GM21737 (cell line): ENCODE measurements around the gene CHRNG.

ENCODE experiments used
- ATAC-seq: cut with Tn5 transposase; IDR thresholded peaks from one replicate; pipeline ENCODE4 v1.9.1; 2021; ENCODE audit warnings: mild to moderate bottlenecking, moderate library complexity; ENCODE audit not compliant: unreplicated experiment

CHRNG gene

DNA sequence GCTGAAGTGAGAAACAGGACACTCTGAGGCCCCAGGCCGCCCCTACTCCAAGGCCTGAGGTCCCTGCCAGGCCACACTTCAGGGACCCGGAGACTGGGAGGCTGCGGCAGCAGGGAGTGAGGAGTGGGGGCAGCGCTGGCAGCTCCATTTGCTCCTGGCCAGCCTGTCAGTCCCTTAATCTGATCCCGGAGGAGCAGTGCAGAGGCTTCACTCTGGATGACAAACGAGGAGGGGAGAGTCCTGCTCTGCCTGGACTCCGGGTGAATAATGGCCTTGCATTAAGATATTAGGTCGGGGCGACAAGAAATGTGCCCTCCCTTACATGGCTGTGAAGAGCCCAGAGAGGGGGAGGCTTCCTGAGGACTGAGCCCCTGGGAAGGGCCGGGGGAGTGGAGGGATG is 33.6 kb upstream of the CHRNG start:
- no peak for ATAC-seq

- no peak for ATAC-seq
These were observed 32.8 kb upstream of the CHRNG start for GRCh38 chr2:232506709-232507108.

- ATAC-seq: no peak
These were observed 31.2 kb upstream of the CHRNG start for GRCh38 chr2:232508251-232508650.

- no peak for ATAC-seq
These were observed 28.1 kb upstream of the CHRNG start for GRCh38 chr2:232511336-232511890.

DNA sequence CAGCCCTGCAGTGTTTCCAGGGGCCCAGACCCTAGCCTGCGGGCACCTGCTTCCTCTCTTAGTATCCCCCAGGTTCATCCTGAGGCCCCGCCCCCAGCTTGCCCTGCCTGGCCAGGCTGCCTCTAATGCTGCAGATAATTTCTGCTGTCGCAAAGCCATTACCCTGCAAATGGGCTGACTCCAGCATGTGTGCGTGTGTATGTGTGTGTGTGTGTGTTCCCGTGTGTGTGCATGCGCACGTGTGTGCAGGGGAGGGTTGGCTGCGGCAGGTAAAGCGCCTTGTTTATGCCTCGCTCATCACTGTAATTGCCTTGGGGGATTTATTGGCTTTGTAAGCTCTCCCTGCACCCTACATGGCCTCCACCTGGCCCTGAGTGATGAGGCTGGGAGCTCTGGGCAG is 26.9 kb upstream of the CHRNG start:
- no peak for ATAC-seq

DNA sequence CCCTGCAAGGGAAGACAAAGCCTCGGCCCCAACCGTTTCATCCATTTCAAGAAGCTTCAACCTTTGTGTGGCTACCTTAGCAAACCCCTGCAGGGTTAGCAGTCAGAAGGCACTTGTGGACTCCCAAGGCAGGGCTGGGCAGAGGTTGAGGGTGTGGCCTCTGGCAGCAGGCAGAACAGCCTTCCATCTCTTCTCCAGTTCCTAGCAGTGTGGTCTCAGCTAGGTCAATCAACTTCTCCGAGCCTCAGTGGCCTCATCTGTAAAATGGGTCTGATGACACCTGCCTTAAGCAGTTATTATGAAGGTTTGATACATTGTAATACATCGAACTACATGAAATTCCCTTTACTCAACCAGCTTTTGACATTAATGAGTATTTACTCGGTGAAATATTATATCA is 26.1 kb upstream of the CHRNG start:
- no peak for ATAC-seq

DNA sequence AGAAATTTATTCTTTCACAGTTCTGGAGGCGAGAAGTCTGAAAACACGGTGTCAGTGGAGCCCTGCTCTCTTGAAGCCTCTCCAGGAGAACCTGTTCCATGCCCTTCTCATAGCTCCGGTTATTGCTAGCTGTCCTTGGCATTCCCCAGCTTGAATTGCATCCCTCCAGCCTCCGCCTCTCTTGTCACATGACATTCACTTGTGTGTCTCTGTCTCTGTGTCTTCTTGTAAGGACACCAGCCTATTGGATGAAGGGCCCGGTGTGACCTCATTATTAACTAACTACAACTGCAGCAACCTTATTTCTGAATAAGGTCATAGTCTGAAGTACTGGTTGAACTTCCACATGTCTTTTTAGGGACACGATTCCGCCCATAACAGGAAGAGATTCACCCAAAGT is 23.9 kb upstream of the CHRNG start:
- no peak for ATAC-seq

DNA sequence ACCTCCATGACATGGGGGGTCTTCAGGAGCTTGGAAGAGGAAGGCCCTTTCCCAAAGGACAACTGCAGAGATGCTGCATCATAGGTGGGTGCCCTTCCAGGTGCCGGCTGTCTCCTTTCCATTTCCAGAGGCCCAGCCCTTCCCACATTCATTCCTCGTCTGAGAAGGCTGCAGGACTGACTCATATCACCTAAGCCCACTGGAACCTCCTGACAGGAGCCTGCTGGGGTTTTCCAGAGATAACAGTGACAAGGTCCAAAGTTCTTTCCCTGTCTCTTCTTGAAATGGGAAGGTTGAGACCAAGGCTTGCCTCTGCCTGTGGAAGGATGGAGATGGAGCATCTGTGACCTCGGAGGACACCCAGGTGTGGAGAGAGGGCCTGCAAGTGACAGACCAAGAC is 22.9 kb upstream of the CHRNG start:
- no peak for ATAC-seq

- no peak for ATAC-seq
These were observed 20.6 kb upstream of the CHRNG start for GRCh38 chr2:232518844-232519243.

- no peak for ATAC-seq
These were observed 19.7 kb upstream of the CHRNG start, which contains the start of gene PRSS56 for GRCh38 chr2:232519581-232520438. Gene PRSS56 (plus strand): TSS chr2:232520388. CDS start chr2:232520599, 211 bp downstream.

DNA sequence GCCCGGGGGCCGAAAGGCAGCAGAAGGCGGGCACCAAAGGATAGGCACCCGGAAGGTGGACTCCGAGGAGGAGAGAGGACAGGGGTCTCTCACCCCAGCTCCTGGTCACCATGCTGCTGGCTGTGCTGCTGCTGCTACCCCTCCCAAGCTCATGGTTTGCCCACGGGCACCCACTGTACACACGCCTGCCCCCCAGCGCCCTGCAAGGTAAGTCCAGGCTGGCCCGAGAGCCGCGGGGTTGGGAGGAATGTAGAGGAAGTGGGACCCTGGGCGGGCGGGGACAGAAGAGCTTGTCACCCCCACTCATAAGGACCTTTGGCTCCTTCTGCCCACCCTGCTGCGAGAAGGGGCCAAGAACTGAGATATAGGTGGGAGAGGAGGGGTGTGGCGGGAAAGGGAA is 19.0 kb upstream of the CHRNG start:
- ATAC-seq: no peak

DNA sequence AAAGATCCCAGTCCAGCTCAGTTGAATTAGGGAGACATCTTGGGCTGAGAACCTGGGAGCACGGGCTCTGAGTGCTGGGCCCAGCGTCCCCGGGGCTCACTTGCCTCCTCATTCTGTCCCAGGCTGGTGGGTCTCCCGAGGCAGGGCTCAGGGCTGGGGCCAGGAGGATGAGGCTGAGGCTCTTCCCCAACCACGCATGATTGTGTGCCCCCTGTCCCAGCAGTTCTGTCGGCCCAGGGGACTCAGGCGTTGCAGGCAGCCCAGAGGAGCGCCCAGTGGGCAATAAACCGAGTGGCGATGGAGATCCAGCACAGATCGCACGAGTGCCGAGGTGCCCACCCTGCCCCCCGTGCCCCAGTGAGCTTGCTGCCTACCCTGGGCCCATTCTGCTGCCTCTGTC is 18.4 kb upstream of the CHRNG start:
- ATAC-seq: no peak

GRCh38 chr2:232521959-232522622 is 17.4 kb upstream of the CHRNG start:
- ATAC-seq: no peak

DNA sequence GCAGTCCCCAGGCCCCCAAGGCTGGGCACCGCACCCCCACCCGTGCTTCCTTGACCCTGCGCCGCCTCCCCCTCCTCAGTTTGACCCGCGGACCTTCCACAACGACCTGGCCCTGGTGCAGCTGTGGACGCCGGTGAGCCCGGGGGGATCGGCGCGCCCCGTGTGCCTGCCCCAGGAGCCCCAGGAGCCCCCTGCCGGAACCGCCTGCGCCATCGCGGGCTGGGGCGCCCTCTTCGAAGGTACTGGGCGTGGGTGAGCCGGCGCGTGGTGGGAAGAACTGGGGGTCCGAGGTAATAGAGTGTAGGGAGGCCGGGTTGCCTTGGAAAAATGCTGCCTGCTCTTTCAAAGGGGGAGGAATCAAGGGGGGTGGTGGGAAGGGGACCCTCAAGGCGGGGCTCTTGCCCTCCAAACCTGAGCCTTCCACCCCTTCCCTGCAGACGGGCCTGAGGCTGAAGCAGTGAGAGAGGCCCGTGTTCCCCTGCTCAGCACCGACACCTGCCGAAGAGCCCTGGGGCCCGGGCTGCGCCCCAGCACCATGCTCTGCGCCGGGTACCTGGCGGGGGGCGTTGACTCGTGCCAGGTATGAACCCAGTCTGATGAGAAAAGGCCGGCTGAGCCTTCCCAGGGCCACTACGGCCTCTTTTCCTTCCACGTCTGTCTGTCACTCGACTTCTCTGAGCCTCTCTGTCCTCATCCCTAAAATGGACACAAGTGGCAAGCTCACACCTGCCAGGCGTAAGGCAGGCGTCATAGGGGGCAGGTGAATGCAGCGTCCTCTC is 16.7 kb upstream of the CHRNG start:
- ATAC-seq: no peak

DNA sequence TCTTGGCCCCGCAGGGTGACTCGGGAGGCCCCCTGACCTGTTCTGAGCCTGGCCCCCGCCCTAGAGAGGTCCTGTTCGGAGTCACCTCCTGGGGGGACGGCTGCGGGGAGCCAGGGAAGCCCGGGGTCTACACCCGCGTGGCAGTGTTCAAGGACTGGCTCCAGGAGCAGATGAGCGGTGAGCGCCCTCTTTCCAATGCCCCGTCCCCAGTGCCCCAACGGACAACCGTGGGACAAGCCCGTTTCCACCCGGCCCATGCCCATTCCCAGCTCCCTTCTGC is 16.1 kb upstream of the CHRNG start:
- ATAC-seq: no peak

DNA sequence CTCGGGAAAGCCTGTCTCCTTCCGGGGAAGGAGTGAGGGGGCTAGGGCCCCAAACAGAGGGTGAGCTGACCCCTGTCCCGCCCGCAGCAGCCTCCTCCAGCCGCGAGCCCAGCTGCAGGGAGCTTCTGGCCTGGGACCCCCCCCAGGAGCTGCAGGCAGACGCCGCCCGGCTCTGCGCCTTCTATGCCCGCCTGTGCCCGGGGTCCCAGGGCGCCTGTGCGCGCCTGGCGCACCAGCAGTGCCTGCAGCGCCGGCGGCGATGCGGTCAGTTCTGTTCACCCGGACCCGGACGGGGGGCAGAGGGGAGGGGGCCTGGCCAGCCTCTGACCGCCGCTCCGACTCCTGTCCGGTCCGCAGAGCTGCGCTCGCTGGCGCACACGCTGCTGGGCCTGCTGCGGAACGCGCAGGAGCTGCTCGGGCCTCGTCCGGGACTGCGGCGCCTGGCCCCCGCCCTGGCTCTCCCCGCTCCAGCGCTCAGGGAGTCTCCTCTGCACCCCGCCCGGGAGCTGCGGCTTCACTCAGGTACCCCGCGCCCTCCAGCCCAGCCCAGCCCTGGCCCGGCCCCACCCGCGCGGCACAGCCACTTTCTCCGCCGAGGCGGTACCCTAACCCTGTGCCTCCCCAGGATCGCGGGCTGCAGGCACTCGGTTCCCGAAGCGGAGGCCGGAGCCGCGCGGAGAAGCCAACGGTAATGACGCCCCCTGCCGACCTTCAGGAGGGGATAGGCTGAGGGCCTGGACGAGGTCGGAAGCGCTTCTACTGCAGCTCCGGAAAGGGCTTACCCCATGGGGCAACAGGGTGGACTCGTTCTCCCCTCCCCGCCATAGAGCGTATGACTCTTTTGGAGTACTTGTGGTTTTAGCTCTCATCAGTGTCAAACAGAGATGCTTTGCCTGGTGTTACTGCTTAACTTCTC is 15.6 kb upstream of the CHRNG start:
- no peak for ATAC-seq

- no peak for ATAC-seq
These were observed 14.7 kb upstream of the CHRNG start for GRCh38 chr2:232524771-232525170.

DNA sequence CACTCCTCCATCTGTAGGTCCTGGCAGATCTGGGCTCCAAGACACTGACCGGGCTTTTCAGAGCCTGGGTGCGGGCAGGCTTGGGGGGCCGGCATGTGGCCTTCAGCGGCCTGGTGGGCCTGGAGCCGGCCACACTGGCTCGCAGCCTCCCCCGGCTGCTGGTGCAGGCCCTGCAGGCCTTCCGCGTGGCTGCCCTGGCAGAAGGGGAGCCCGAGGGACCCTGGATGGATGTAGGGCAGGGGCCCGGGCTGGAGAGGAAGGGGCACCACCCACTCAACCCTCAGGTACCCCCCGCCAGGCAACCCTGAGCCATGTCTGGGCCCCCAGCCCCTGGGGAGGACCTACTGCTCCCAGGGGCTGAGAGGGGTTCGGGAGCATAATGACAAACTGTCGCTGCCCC is 14.3 kb upstream of the CHRNG start:
- ATAC-seq: no peak

DNA sequence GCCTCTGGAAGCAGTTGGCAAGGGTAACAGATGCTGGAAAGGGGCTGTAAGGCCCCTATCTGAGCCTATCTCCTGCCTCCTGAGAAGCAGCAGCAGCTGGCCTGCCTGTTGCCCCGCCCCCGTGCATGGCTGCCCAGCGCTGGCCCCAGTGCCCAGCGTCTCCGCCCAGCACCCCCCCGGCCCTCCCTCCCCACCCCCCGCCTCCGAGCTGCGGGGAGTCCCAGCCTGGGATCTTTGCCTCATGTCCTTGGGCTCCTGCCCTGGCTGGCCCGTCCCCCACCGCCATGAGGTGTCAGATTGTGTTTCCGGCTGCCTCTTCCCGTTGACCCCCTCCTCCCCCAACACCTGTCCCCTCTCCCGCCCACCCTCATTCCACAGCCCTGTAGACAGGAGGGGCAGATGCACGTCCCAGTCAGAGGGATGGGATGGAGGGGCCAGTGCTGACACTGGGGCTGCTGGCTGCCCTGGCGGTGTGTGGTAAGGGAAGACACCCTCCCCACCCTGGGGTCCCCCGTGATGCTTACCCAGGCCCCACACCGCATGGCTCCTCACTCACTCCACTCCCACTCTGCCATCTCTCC is 13.6 kb upstream of the CHRNG start, which contains the start of gene CHRND:
Gene CHRND, plus strand, starts transcription at position 370 of the 581 bp plus-strand sequence. Its CDS starts 56 bp downstream, at position 426.
- no peak for ATAC-seq

DNA sequence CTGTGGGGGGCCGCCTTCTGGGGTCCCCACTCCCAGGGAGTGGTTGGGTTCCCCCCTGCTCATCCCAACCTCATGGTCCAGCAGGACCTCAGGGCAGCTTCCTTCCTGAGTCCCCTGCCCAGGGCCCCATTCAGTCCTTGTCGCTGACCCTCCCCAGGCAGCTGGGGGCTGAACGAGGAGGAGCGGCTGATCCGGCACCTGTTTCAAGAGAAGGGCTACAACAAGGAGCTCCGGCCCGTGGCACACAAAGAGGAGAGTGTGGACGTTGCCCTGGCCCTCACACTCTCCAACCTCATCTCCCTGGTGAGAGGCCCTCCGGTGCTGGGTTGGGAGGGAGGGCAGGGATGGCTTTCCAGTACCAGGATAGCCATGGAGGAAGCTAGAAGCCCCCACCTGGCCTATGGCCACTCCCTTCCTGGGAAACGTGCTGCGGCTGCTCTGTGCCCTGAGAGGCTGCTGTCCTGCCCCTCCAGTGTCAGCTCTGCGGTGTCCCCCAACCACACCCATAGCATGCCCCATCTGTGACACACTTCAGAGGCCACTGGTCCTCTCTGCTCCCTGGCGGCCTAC is 13.0 kb upstream of the CHRNG start:
- ATAC-seq: no peak
